Caco-2 (cell line): ENCODE data around the gene CDHR2. TPM values are rescaled to one million over a fixed set of nuclear protein-coding genes. Genes with fewer than 3 reads are reported as not detected.

Source experiments
- BruUV-seq: library from RNA; stranded (reverse); fragments of 400-500 nt; replicated peaks from 2 replicates; lab custom pipeline; 2021; lab: Mats Ljungman, UMichigan
- CTCF ChIA-PET: fragments of 300-600 bp; sonication (Branson Sonifier 250); formaldehyde crosslinking; loops from one replicate; lab custom pipeline; 2022; ENCODE audit warnings: antibody characterized with exemption; lab: Charles Lee
- POLR2A ChIA-PET: fragments of 300-600 bp; sonication (Branson Sonifier 250); formaldehyde crosslinking; loops from one replicate; lab custom pipeline; 2022; ENCODE audit warnings: antibody characterized with exemption; lab: Charles Lee
- DNase-seq, 2 experiments: peaks; one replicate each; pipeline versions ENCODE4 v3.0.0 to v3.0.0-alpha.2; 2020 to 2022
- H3K27me3 ChIP-seq: replicated peaks from 2 replicates; pipeline ENCODE4 v1.6.0; 2011; ENCODE audit warnings: low read length; ENCODE audit not compliant: control insufficient read depth, insufficient read depth
- H3K36me3 ChIP-seq: 2 replicates; pipeline ENCODE4 v1.5.1; 2011; ENCODE audit warnings: low read length; ENCODE audit not compliant: control insufficient read depth, insufficient read depth
- H3K4me1 ChIP-seq: fragments of 250-450 bp; sonication (Bioruptor Pico); 2 replicates; pipeline ENCODE4 v1.5.1; 2020; ENCODE audit warnings: mild to moderate bottlenecking
- H3K4me3 ChIP-seq: 2 replicates; pipeline ENCODE4 v1.5.1; 2011; ENCODE audit warnings: low read depth, mild to moderate bottlenecking, control low read depth, low read length
- H3K9me3 ChIP-seq: fragments of 250-450 bp; sonication (Bioruptor Pico); 2 replicates; pipeline ENCODE4 v1.5.1; 2020; ENCODE audit warnings: mild to moderate bottlenecking, moderate library complexity
- H3K27ac Mint-ChIP-seq: one replicate; pipeline ENCODE4 v1.8.0; 2022; ENCODE audit warnings: mixed read lengths; ENCODE audit not compliant: unreplicated experiment
- H3K27me3 Mint-ChIP-seq: one replicate; pipeline ENCODE4 v1.8.0; 2022; ENCODE audit warnings: mixed read lengths; ENCODE audit not compliant: insufficient read depth, unreplicated experiment
- H3K36me3 Mint-ChIP-seq: one replicate; pipeline ENCODE4 v1.8.0; 2022; ENCODE audit warnings: mild to moderate bottlenecking, mixed read lengths; ENCODE audit not compliant: insufficient read depth, unreplicated experiment
- H3K4me1 Mint-ChIP-seq: one replicate; pipeline ENCODE4 v1.8.0; 2022; ENCODE audit warnings: low read depth, mixed read lengths; ENCODE audit not compliant: unreplicated experiment
- H3K4me3 Mint-ChIP-seq: one replicate; pipeline ENCODE4 v1.8.0; 2022; ENCODE audit warnings: mild to moderate bottlenecking, moderate library complexity, mixed read lengths; ENCODE audit not compliant: unreplicated experiment
- H3K9me3 Mint-ChIP-seq: one replicate; pipeline ENCODE4 v1.8.0; 2022; ENCODE audit warnings: mixed read lengths; ENCODE audit not compliant: unreplicated experiment
- intact Hi-C: fragments of 100-400 bp; cut with micrococcal nuclease; formaldehyde crosslinking; loops from one replicate; pipeline ENCODE4 v1.10.0; 2022; ENCODE audit not compliant: unreplicated experiment
- total RNA-seq: library from RNA; stranded (reverse); gene quantifications from 2 replicates; pipeline ENCODE4 v1.2.3, GENCODE V29; 2022
- TF ChIP-seq, protein P1 (sequence below), 2 experiments: fragments of 200-600 bp in 1 of 2; IDR thresholded peaks; 1 replicate in 1 of 2; 2 replicates in 1 of 2; pipeline versions ENCODE4 v1.5.1 to v1.8.0; 2011 to 2022; ENCODE audit warnings: antibody characterized with exemption in 1 of 2, control low read depth in 1 of 2, inconsistent platforms in 1 of 2, low read depth in 1 of 2, low read length in 1 of 2, mild to moderate bottlenecking in 1 of 2, moderate library complexity in 1 of 2; ENCODE audit not compliant: insufficient read depth in 1 of 2, severe bottlenecking in 1 of 2, unreplicated experiment in 1 of 2

Gene CDHR2
- total RNA-seq, 1 experiment from 2014 or later, result 0.59 TPM

GRCh38 chr5:176612855-176613254 is 63.7 kb downstream of the CDHR2 start:
- Mint-ChIP-seq H3K4me3 (no peak overlapping the region), H3K4me1 (peaks cover 8% of the 10 kb centered on the region), H3K36me3 (peaks cover 9% of the 10 kb centered on the region), H3K27me3 (peaks cover 24% of the 10 kb centered on the region), H3K9me3 (no peaks in the 10 kb centered on the region), H3K27ac (no peak overlapping the region)
- Histone ChIP-seq H3K9me3 (no peaks in the 10 kb centered on the region), H3K27me3 (no peaks in the 10 kb centered on the region), H3K36me3 (no peaks in the 10 kb centered on the region), H3K4me1 (0 out of 2 replicates have a peak, but pooled peaks cover 6% of the 10 kb centered on the region), H3K4me3 (no peak overlapping the region)
- ChIA-PET CTCF (no interaction called here), POLR2A (no interaction called here)
- intact Hi-C loops, result no loop called here
- DNase-seq, result no peak
- no TSS peak for BruUV-seq
- TF ChIP-seq, protein P1, sequence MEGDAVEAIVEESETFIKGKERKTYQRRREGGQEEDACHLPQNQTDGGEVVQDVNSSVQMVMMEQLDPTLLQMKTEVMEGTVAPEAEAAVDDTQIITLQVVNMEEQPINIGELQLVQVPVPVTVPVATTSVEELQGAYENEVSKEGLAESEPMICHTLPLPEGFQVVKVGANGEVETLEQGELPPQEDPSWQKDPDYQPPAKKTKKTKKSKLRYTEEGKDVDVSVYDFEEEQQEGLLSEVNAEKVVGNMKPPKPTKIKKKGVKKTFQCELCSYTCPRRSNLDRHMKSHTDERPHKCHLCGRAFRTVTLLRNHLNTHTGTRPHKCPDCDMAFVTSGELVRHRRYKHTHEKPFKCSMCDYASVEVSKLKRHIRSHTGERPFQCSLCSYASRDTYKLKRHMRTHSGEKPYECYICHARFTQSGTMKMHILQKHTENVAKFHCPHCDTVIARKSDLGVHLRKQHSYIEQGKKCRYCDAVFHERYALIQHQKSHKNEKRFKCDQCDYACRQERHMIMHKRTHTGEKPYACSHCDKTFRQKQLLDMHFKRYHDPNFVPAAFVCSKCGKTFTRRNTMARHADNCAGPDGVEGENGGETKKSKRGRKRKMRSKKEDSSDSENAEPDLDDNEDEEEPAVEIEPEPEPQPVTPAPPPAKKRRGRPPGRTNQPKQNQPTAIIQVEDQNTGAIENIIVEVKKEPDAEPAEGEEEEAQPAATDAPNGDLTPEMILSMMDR (IDR thresholded peaks at IDR 0.05; ENCODE audit: insufficient read depth in 1 of 2, low read depth in 1 of 2, low read length in 1 of 2, severe bottlenecking in 1 of 2, unreplicated experiment in 1 of 2), result no peak

GRCh38 chr5:176614805-176615478 is 65.8 kb downstream of the CDHR2 start:
- no peaks in the 10 kb centered on the region for H3K36me3 Mint-ChIP-seq
- intact Hi-C loops, result no loop called here
- H3K9me3 ChIP-seq, result no peaks in the 10 kb centered on the region
- peaks cover 4% of the 10 kb centered on the region; the same call in 1 of the 2 replicates for H3K4me1 ChIP-seq
- H3K9me3 Mint-ChIP-seq, result no peaks in the 10 kb centered on the region
- H3K4me3 ChIP-seq, result no peak overlapping the region
- TF ChIP-seq, protein P1 (IDR thresholded peaks at IDR 0.05; ENCODE audit: insufficient read depth in 1 of 2, low read depth in 1 of 2, low read length in 1 of 2, severe bottlenecking in 1 of 2, unreplicated experiment in 1 of 2), result no peak
- no TSS peak for BruUV-seq
- no peak overlapping the region for H3K27ac Mint-ChIP-seq
- no peak for DNase-seq
- ChIA-PET POLR2A (no interaction called here), CTCF (no interaction called here)
- no peaks in the 10 kb centered on the region; the same call in none of the 2 replicates for H3K27me3 ChIP-seq
- no peaks in the 10 kb centered on the region for H3K36me3 ChIP-seq
- no peaks in the 10 kb centered on the region for H3K4me1 Mint-ChIP-seq
- no peak overlapping the region for H3K4me3 Mint-ChIP-seq
- H3K27me3 Mint-ChIP-seq, result peaks cover 28% of the 10 kb centered on the region

DNA sequence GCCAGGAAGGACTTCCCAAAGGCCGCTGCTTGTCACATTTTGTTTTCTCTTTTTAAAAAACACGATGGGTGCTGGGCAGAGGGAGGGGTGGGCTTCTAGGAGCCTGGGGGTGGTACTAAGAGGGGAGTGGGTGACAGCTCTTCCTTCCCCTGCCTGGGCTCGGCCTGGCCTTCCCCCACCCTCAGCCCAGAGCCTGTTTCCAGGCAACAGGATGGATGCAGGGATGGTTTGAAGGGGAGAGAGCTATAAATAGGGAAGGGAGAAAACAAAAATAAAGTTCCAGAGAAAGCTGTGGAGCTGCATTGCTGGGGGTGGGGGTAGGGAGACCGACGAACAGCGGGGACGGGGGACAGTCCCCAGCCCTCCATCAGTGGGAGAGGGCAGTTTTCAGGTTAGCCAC is 67.4 kb downstream of the CDHR2 start:
- Histone ChIP-seq H3K4me1 (peaks cover 6% of the 10 kb centered on the region; the same call in 1 of the 2 replicates), H3K9me3 (no peaks in the 10 kb centered on the region), H3K4me3 (no peak overlapping the region), H3K36me3 (no peaks in the 10 kb centered on the region), H3K27me3 (peaks cover 6% of the 10 kb centered on the region)
- no TSS peak for BruUV-seq
- TF ChIP-seq, protein P1 (IDR thresholded peaks at IDR 0.05; ENCODE audit: insufficient read depth in 1 of 2, low read depth in 1 of 2, low read length in 1 of 2, severe bottlenecking in 1 of 2, unreplicated experiment in 1 of 2), result no peak
- CTCF ChIA-PET, result interaction anchor here (0.6 to 0.7 kb wide), 2 partner anchors 43 to 889 kb away, joined by 5 to 6 read pairs; no protein-coding TSS in a partner anchor
- intact Hi-C loops, result no loop called here
- no peak for DNase-seq
- Mint-ChIP-seq H3K27ac (no peak overlapping the region), H3K27me3 (peaks cover 34% of the 10 kb centered on the region), H3K4me1 (no peaks in the 10 kb centered on the region), H3K4me3 (no peak overlapping the region), H3K9me3 (no peaks in the 10 kb centered on the region), H3K36me3 (no peaks in the 10 kb centered on the region)
- POLR2A ChIA-PET, result no interaction called here
